Measurements from ENCODE around the gene ACSM4. TPM values are rescaled to one million over a fixed set of nuclear protein-coding genes. Genes with fewer than 3 reads are reported as not detected.

The ACSM4 gene
- total RNA-seq, 2 experiments from 2014 or later = not detected

DNA sequence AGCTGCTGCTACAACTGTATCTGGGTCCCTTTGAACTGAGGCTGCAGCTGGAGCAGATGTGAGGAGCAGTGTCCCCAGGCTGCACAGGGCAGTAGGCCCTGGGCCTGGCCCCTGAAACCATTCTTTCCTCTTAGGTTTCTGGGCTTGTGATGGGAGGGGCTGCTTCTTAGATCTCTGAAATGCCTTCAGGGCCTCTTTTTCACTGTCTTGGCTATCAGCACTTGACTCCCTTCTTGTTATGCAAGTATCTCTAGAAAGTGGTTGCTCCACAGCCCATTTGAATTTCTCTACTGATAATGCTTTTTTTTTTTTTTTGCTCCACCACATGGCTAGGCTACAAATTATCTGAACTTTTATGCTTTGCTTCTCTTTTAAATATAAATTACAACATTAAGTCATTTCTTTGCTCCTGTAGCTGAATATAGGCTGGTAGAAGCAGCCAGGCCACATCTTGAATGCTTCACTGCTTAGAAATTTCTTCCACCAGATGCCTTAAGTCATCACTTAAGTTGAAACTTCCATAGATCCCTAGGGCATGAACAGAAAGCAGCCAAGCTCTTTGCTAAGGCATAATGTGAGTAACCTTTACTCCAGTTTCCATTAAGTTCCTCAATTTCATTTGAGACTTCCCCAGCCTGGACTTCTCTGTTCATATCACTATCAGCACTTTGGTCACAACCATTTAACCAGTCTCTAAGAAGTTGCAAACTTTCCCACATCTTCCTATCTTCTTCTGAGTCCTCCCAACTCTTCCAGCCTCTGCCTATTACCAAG, 41.1 kb downstream of the ACSM4 start:
- Histone ChIP-seq H3K4me3 (ENCODE audit: low read depth, low read length, poor library complexity, severe bottlenecking) (no peak overlapping the region), H3K9me3 (ENCODE audit: low read length) (no peaks in the 10 kb centered on the region), H3K4me1 (ENCODE audit: insufficient read depth, low read length, poor library complexity, severe bottlenecking) (no peaks in the 10 kb centered on the region), H3K79me2 (ENCODE audit: insufficient read depth, low read depth, low read length) (no peaks in the 10 kb centered on the region), H3K27ac (ENCODE audit: low read depth, low read length, poor library complexity, severe bottlenecking) (no peak overlapping the region), H3K4me2 (ENCODE audit: low read length) (no peak overlapping the region), H2AFZ (ENCODE audit: low read length) (no peak overlapping the region), H4K20me1 (ENCODE audit: insufficient read depth, low read length) (no peaks in the 10 kb centered on the region), H3K9me2 (ENCODE audit: insufficient read depth, low read length) (no peaks in the 10 kb centered on the region), H3K36me3 (ENCODE audit: insufficient read depth, low read length) (no peaks in the 10 kb centered on the region)
- intact Hi-C loops (cut with micrococcal nuclease; ENCODE audit: unreplicated experiment) = no loop called here
- DNase-seq (ENCODE audit: low spot score) = no peak
- POLR2A ChIA-PET = no interaction called here
- CTCF ChIA-PET (ENCODE audit: unreplicated experiment) = no interaction called here
- BruUV-seq (replicated peaks) = no TSS peak
- no peak for TF ChIP-seq EZH2phosphoT487 (IDR thresholded peaks at IDR 0.05; ENCODE audit: borderline replicate concordance, low read depth, low read length)
- TF ChIP-seq, protein P1, sequence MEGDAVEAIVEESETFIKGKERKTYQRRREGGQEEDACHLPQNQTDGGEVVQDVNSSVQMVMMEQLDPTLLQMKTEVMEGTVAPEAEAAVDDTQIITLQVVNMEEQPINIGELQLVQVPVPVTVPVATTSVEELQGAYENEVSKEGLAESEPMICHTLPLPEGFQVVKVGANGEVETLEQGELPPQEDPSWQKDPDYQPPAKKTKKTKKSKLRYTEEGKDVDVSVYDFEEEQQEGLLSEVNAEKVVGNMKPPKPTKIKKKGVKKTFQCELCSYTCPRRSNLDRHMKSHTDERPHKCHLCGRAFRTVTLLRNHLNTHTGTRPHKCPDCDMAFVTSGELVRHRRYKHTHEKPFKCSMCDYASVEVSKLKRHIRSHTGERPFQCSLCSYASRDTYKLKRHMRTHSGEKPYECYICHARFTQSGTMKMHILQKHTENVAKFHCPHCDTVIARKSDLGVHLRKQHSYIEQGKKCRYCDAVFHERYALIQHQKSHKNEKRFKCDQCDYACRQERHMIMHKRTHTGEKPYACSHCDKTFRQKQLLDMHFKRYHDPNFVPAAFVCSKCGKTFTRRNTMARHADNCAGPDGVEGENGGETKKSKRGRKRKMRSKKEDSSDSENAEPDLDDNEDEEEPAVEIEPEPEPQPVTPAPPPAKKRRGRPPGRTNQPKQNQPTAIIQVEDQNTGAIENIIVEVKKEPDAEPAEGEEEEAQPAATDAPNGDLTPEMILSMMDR (conservative IDR thresholded peaks at IDR 0.05; ENCODE audit: low read length) = no peak

GRCh38 chr12:7346551-7347225, 42.8 kb downstream of the ACSM4 start:
- CTCF ChIA-PET (ENCODE audit: unreplicated experiment) = no interaction called here
- no peak for DNase-seq (ENCODE audit: low spot score)
- no TSS peak for BruUV-seq (replicated peaks)
- TF ChIP-seq, protein P1 (conservative IDR thresholded peaks at IDR 0.05; ENCODE audit: low read length) = no peak
- TF ChIP-seq EZH2phosphoT487 (IDR thresholded peaks at IDR 0.05; ENCODE audit: borderline replicate concordance, low read depth, low read length) = no peak
- Histone ChIP-seq H3K27ac (ENCODE audit: low read depth, low read length, poor library complexity, severe bottlenecking) (no peak overlapping the region), H3K36me3 (ENCODE audit: insufficient read depth, low read length) (no peaks in the 10 kb centered on the region), H2AFZ (ENCODE audit: low read length) (no peak overlapping the region), H4K20me1 (ENCODE audit: insufficient read depth, low read length) (no peaks in the 10 kb centered on the region), H3K9me3 (ENCODE audit: low read length) (no peaks in the 10 kb centered on the region), H3K79me2 (ENCODE audit: insufficient read depth, low read depth, low read length) (no peaks in the 10 kb centered on the region), H3K9me2 (ENCODE audit: insufficient read depth, low read length) (no peaks in the 10 kb centered on the region), H3K4me3 (ENCODE audit: low read depth, low read length, poor library complexity, severe bottlenecking) (no peak overlapping the region), H3K4me2 (ENCODE audit: low read length) (no peak overlapping the region), H3K4me1 (ENCODE audit: insufficient read depth, low read length, poor library complexity, severe bottlenecking) (no peaks in the 10 kb centered on the region)
- intact Hi-C loops (cut with micrococcal nuclease; ENCODE audit: unreplicated experiment) = no loop called here
- POLR2A ChIA-PET = no interaction called here

GRCh38 chr12:7349418-7349817, 45.5 kb downstream of the ACSM4 start:
- H3K4me2 ChIP-seq (ENCODE audit: low read length) = no peak overlapping the region
- H3K9me3 ChIP-seq (ENCODE audit: low read length) = no peaks in the 10 kb centered on the region
- H3K36me3 ChIP-seq (ENCODE audit: insufficient read depth, low read length) = no peaks in the 10 kb centered on the region
- intact Hi-C loops (cut with micrococcal nuclease; ENCODE audit: unreplicated experiment) = no loop called here
- H4K20me1 ChIP-seq (ENCODE audit: insufficient read depth, low read length) = no peaks in the 10 kb centered on the region
- no TSS peak for BruUV-seq (replicated peaks)
- POLR2A ChIA-PET = no interaction called here
- TF ChIP-seq EZH2phosphoT487 (IDR thresholded peaks at IDR 0.05; ENCODE audit: borderline replicate concordance, low read depth, low read length) = no peak
- TF ChIP-seq, protein P1 (conservative IDR thresholded peaks at IDR 0.05; ENCODE audit: low read length) = no peak
- no peak for DNase-seq (ENCODE audit: low spot score)
- H3K79me2 ChIP-seq (ENCODE audit: insufficient read depth, low read depth, low read length) = no peaks in the 10 kb centered on the region
- no peak overlapping the region for H3K27ac ChIP-seq (ENCODE audit: low read depth, low read length, poor library complexity, severe bottlenecking)
- no peak overlapping the region for H3K4me3 ChIP-seq (ENCODE audit: low read depth, low read length, poor library complexity, severe bottlenecking)
- no peaks in the 10 kb centered on the region; the same call in 1 of the 2 replicates for H3K9me2 ChIP-seq (ENCODE audit: insufficient read depth, low read length)
- no peaks in the 10 kb centered on the region for H3K4me1 ChIP-seq (ENCODE audit: insufficient read depth, low read length, poor library complexity, severe bottlenecking)
- H2AFZ ChIP-seq (ENCODE audit: low read length) = no peak overlapping the region
- CTCF ChIA-PET (ENCODE audit: unreplicated experiment) = no interaction called here
